Mesendoderm (in vitro differentiated cells): ENCODE data around the gene ABTB1.

Source experiments
- DNase-seq: peaks from one replicate; pipeline ENCODE4 v3.0.0; 2013
- H2AK5ac ChIP-seq: 2 replicates; pipeline ENCODE4 v1.6.1; 2013; ENCODE audit warnings: low read length, inconsistent platforms
- H2BK120ac ChIP-seq: 2 replicates; pipeline ENCODE4 v1.6.1; 2013; ENCODE audit warnings: low read depth, mild to moderate bottlenecking, low read length, moderate library complexity, mixed read lengths
- H2BK15ac ChIP-seq: replicated peaks from 2 replicates; pipeline ENCODE4 v1.6.1; 2013; ENCODE audit warnings: low read depth, mild to moderate bottlenecking, moderate library complexity
- H2BK5ac ChIP-seq: 2 replicates; pipeline ENCODE4 v1.6.1; 2013; ENCODE audit warnings: low read length, inconsistent platforms
- H3K18ac ChIP-seq: 2 replicates; pipeline ENCODE4 v1.6.1; 2013; ENCODE audit warnings: mild to moderate bottlenecking, low read length, mixed read lengths
- H3K23ac ChIP-seq: one replicate; pipeline ENCODE4 v1.6.1; 2013; ENCODE audit warnings: low read length
- H3K27ac ChIP-seq: 2 replicates; pipeline ENCODE4 v1.5.1; 2013; ENCODE audit warnings: low read depth, mild to moderate bottlenecking, inconsistent platforms, low read length, moderate library complexity
- H3K27me3 ChIP-seq: 2 replicates; pipeline ENCODE4 v1.6.1; 2013; ENCODE audit warnings: low read length, control low read depth, mild to moderate bottlenecking, inconsistent platforms; ENCODE audit not compliant: insufficient read depth, poor library complexity
- H3K36me3 ChIP-seq: 2 replicates; pipeline ENCODE4 v1.6.1; 2013; ENCODE audit warnings: low read length, inconsistent platforms; ENCODE audit not compliant: control insufficient read depth, insufficient read depth
- H3K4ac ChIP-seq: one replicate; pipeline ENCODE4 v1.6.1; 2013; ENCODE audit warnings: low read depth, mild to moderate bottlenecking, low read length, moderate library complexity
- H3K4me1 ChIP-seq: 2 replicates; pipeline ENCODE4 v1.6.1; 2013; ENCODE audit warnings: low read depth, low read length, inconsistent platforms; ENCODE audit not compliant: control insufficient read depth
- H3K4me2 ChIP-seq: 2 replicates; pipeline ENCODE4 v1.6.1; 2013; ENCODE audit warnings: low read length
- H3K4me3 ChIP-seq: 2 replicates; pipeline ENCODE4 v1.5.1; 2013; ENCODE audit warnings: mild to moderate bottlenecking, low read length
- H3K56ac ChIP-seq: one replicate; pipeline ENCODE4 v1.6.1; 2013; ENCODE audit warnings: low read length
- H3K79me1 ChIP-seq: 2 replicates; pipeline ENCODE4 v1.6.1; 2013; ENCODE audit warnings: low read length, inconsistent platforms
- H3K79me2 ChIP-seq: 2 replicates; pipeline ENCODE4 v1.6.1; 2013; ENCODE audit warnings: mild to moderate bottlenecking, low read length; ENCODE audit not compliant: control insufficient read depth, insufficient read depth
- H3K9ac ChIP-seq: 2 replicates; pipeline ENCODE4 v1.6.1; 2013; ENCODE audit warnings: low read length, inconsistent platforms
- H4K5ac ChIP-seq: one replicate; pipeline ENCODE4 v1.6.1; 2013; ENCODE audit warnings: low read length
- H4K8ac ChIP-seq: one replicate; pipeline ENCODE4 v1.6.1; 2013; ENCODE audit warnings: low read depth, mild to moderate bottlenecking, control low read depth, low read length, moderate library complexity
- WGBS: extraction: QIAGEN DNeasy Blood & Tissue Kit; methylation state at CpG from one replicate; pipeline ENCODE4 v1.1.7; 2013; ENCODE audit warnings: low lambda C conversion rate, missing lambda C conversion rate; ENCODE audit not compliant: insufficient coverage; ENCODE audit errors: extremely low coverage; 5-methylcytosine and 5-hydroxymethylcytosine counted together

Gene ABTB1

GRCh38 chr3:127691489-127691888 is 18.7 kb downstream of the ABTB1 start:
- DNase-seq, result no peak
- H4K5ac ChIP-seq, result no peak overlapping the region

GRCh38 chr3:127691974-127692373 is 19.2 kb downstream of the ABTB1 start:
- no peak overlapping the region for H3K18ac ChIP-seq
- no peaks in the 10 kb centered on the region for H3K79me2 ChIP-seq
- no peak overlapping the region for H2BK15ac ChIP-seq
- no peak overlapping the region for H2AK5ac ChIP-seq
- H3K56ac ChIP-seq, result no peak overlapping the region
- H3K36me3 ChIP-seq, result no peaks in the 10 kb centered on the region
- no CpG with 5 or more reads among the region's 6 CpGs for WGBS
- no peak overlapping the region for H2BK120ac ChIP-seq
- no peak overlapping the region for H3K27ac ChIP-seq
- no peak overlapping the region for H2BK5ac ChIP-seq
- no peak overlapping the region for H4K5ac ChIP-seq
- H3K4me1 ChIP-seq, result peaks cover 2% of the 10 kb centered on the region
- no peak overlapping the region for H3K4ac ChIP-seq
- H4K8ac ChIP-seq, result no peak overlapping the region
- no peaks in the 10 kb centered on the region for H3K79me1 ChIP-seq
- no peak for DNase-seq
- no peak overlapping the region for H3K9ac ChIP-seq
- H3K27me3 ChIP-seq, result no peaks in the 10 kb centered on the region
- H3K4me3 ChIP-seq, result no peak overlapping the region
- no peak overlapping the region for H3K4me2 ChIP-seq
- no peak overlapping the region for H3K23ac ChIP-seq

More at GRCh38 chr3:127691489-127691888, 18.7 kb downstream of the ABTB1 start:
- Histone ChIP-seq H2BK15ac (no peak overlapping the region), H3K9ac (no peak overlapping the region), H3K4me1 (peaks cover 2% of the 10 kb centered on the region), H3K79me1 (no peaks in the 10 kb centered on the region), H3K36me3 (no peaks in the 10 kb centered on the region), H3K27me3 (no peaks in the 10 kb centered on the region), H3K23ac (no peak overlapping the region), H2BK5ac (no peak overlapping the region), H3K18ac (no peak overlapping the region), H4K8ac (no peak overlapping the region), H2AK5ac (no peak overlapping the region), H3K4me3 (no peak overlapping the region), H2BK120ac (no peak overlapping the region), H3K27ac (no peak overlapping the region), H3K4me2 (no peak overlapping the region), H3K56ac (peak overlapping the region; percentile 53), H3K79me2 (no peaks in the 10 kb centered on the region), H3K4ac (no peak overlapping the region)
- no CpG with 5 or more reads among the region's 8 CpGs for WGBS

DNA sequence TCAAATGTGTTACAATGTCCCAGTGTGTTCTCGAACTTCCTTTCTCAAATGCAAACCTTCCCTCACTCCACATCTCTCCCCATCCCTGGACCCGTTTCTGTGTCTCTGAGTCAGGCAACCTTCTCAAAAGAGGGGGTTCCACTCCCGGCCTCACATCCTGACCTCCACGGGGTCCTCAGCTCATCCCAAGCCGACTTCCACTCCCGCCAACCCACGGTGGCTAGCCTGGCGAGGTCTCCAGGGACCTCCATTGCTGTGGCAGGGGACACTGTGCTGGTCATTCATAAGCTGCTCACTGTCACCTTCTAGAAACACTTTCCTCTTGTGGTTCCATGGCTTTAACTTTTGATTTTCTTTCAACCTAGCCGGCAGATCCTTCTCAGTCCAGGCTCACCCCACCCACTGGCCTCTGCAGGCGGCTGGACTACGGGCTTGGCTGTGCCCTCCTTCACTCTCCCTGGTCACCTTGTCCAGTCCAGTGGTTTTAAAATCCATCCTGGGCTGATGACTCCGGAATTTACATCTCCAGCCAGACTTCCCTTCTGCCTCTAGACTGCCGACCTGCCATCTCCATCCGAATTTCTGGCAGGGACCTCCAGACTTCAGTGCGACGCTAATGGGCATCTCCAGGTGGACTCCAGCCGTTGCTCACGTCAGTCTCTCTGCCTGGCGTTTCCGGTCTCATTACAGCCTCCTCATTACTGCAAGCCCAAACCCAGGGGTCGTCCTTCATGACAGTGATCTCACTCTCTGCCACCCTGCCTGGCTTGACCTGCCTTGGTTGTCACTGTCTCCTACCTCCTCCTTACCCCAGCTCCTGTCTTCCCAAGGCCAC is 20.0 kb downstream of the ABTB1 start:
- H3K27ac ChIP-seq, result no peak overlapping the region
- H2AK5ac ChIP-seq, result no peak overlapping the region
- H3K79me2 ChIP-seq, result no peaks in the 10 kb centered on the region
- H3K36me3 ChIP-seq, result no peaks in the 10 kb centered on the region
- H2BK15ac ChIP-seq, result no peak overlapping the region
- H3K9ac ChIP-seq, result no peak overlapping the region
- H3K4me2 ChIP-seq, result no peak overlapping the region
- no peak overlapping the region for H4K5ac ChIP-seq
- H2BK120ac ChIP-seq, result no peak overlapping the region
- H3K79me1 ChIP-seq, result no peaks in the 10 kb centered on the region
- no CpG with 5 or more reads among the region's 21 CpGs for WGBS
- DNase-seq, result no peak
- no peaks in the 10 kb centered on the region for H3K27me3 ChIP-seq
- no peak overlapping the region for H3K56ac ChIP-seq
- no peak overlapping the region for H4K8ac ChIP-seq
- H3K4ac ChIP-seq, result no peak overlapping the region
- peaks cover 2% of the 10 kb centered on the region for H3K4me1 ChIP-seq
- no peak overlapping the region for H3K18ac ChIP-seq
- no peak overlapping the region for H3K4me3 ChIP-seq
- no peak overlapping the region for H3K23ac ChIP-seq
- H2BK5ac ChIP-seq, result no peak overlapping the region

GRCh38 chr3:127693336-127693843 is 20.6 kb downstream of the ABTB1 start:
- Histone ChIP-seq H3K4me2 (no peak overlapping the region), H4K8ac (no peak overlapping the region), H3K36me3 (no peaks in the 10 kb centered on the region), H3K23ac (no peak overlapping the region), H2AK5ac (no peak overlapping the region), H3K56ac (no peak overlapping the region), H3K79me1 (no peaks in the 10 kb centered on the region), H3K27me3 (no peaks in the 10 kb centered on the region), H2BK120ac (no peak overlapping the region), H3K79me2 (no peaks in the 10 kb centered on the region), H4K5ac (no peak overlapping the region), H3K18ac (no peak overlapping the region), H3K27ac (no peak overlapping the region), H3K4ac (no peak overlapping the region), H3K4me3 (no peak overlapping the region), H3K9ac (no peak overlapping the region), H2BK5ac (no peak overlapping the region), H3K4me1 (peaks cover 2% of the 10 kb centered on the region), H2BK15ac (no peak overlapping the region)
- DNase-seq, result no peak
- no CpG with 5 or more reads among the region's 7 CpGs for WGBS

- no peaks in the 10 kb centered on the region for H3K27me3 ChIP-seq
- H2BK15ac ChIP-seq, result no peak overlapping the region
- peaks cover 2% of the 10 kb centered on the region for H3K4me1 ChIP-seq
- DNase-seq, result peak; percentile 69
- no peak overlapping the region for H3K23ac ChIP-seq
- WGBS, result no CpG with 5 or more reads among the region's 17 CpGs
- no peaks in the 10 kb centered on the region for H3K36me3 ChIP-seq
- no peak overlapping the region for H2BK120ac ChIP-seq
- H3K4me2 ChIP-seq, result no peak overlapping the region
- no peak overlapping the region for H3K18ac ChIP-seq
- H4K8ac ChIP-seq, result no peak overlapping the region
- no peak overlapping the region for H3K4me3 ChIP-seq
- H3K79me2 ChIP-seq, result no peaks in the 10 kb centered on the region
- H3K4ac ChIP-seq, result no peak overlapping the region
- H4K5ac ChIP-seq, result no peak overlapping the region
- no peak overlapping the region for H3K56ac ChIP-seq
- no peak overlapping the region for H2AK5ac ChIP-seq
- H3K9ac ChIP-seq, result no peak overlapping the region
- H3K27ac ChIP-seq, result no peak overlapping the region
- H2BK5ac ChIP-seq, result no peak overlapping the region
- no peaks in the 10 kb centered on the region for H3K79me1 ChIP-seq
These were observed 21.9 kb downstream of the ABTB1 start for GRCh38 chr3:127694467-127695215.
